NCI-H2196 treated with DMSO at 0.1 percent for 48 hours (cell line): ENCODE data around the gene RPS10.
A peak's percentile ranks its signal among the peaks of the same experiment; 100 is the strongest.
"Not testable (repeated sequence)": the region's sequence is repeated elsewhere in the genome, so short reads cannot be mapped to it uniquely, and the experiment has no call there.

ENCODE experiments used
- DNase-seq: peaks from one replicate; lab custom pipeline; 2025; ENCODE audit not compliant: unreplicated experiment; lab: John Stamatoyannopoulos, UW

The RPS10 gene

GRCh38 chr6:34451192-34451591 is 25.3 kb upstream of the RPS10 start:
- no peak for DNase-seq

GRCh38 chr6:34447910-34448309 is 22.0 kb upstream of the RPS10 start:
- no peak for DNase-seq

- DNase-seq = no peak
These were observed 21.5 kb upstream of the RPS10 start for GRCh38 chr6:34447386-34447785.

- no peak for DNase-seq
These were observed 19.5 kb upstream of the RPS10 start for GRCh38 chr6:34445313-34445860.

GRCh38 chr6:34441526-34441925 is 15.7 kb upstream of the RPS10 start:
- DNase-seq = no peak

- DNase-seq = no peak
These were observed 13.6 kb upstream of the RPS10 start for GRCh38 chr6:34439442-34439841.

- no peak for DNase-seq
These were observed 12.8 kb upstream of the RPS10 start for GRCh38 chr6:34438705-34439104.

GRCh38 chr6:34437644-34437970 is 11.7 kb upstream of the RPS10 start:
- DNase-seq = no peak

- DNase-seq = no peak
These were observed 11.2 kb upstream of the RPS10 start for GRCh38 chr6:34436803-34437643.

GRCh38 chr6:34435916-34436315 is 10.0 kb upstream of the RPS10 start:
- DNase-seq = no peak

- no peak for DNase-seq
These were observed 754 bp downstream of the RPS10 start for GRCh38 chr6:34425132-34425497.

- DNase-seq = no peak
These were observed 1.4 kb downstream of the RPS10 start for GRCh38 chr6:34424200-34425131.

- DNase-seq = no peak
These were observed 2.6 kb downstream of the RPS10 start for GRCh38 chr6:34423254-34423653.

GRCh38 chr6:34418367-34418766 is 7.5 kb downstream of the RPS10 start:
- no peak for DNase-seq

- DNase-seq = no peak
These were observed 8.9 kb downstream of the RPS10 start for GRCh38 chr6:34416877-34417371.

- DNase-seq = peak; percentile 58
These were observed 10.6 kb downstream of the RPS10 start for GRCh38 chr6:34414999-34415858.

- no peak for DNase-seq
These were observed 13.1 kb downstream of the RPS10 start for GRCh38 chr6:34412643-34413214.

GRCh38 chr6:34412016-34412415 is 13.9 kb downstream of the RPS10 start:
- DNase-seq = no peak

GRCh38 chr6:34407915-34408314 is 18.0 kb downstream of the RPS10 start:
- not testable (repeated sequence) for DNase-seq

- DNase-seq = no peak
These were observed 29.4 kb downstream of the RPS10 start for GRCh38 chr6:34396518-34396917.

- DNase-seq = no peak
These were observed 31.9 kb downstream of the RPS10 start for GRCh38 chr6:34393966-34394305.
